Caco-2 (cell line): ENCODE measurements around the gene CD151. TPM values are rescaled to one million over a fixed set of nuclear protein-coding genes. Genes with fewer than 3 reads are reported as not detected.
A peak's percentile ranks its signal among the peaks of the same experiment; 100 is the strongest.

Experiments
- BruUV-seq: library from RNA; stranded (reverse); fragments of 400-500 nt; replicated peaks from 2 replicates; lab custom pipeline; 2021; lab: Mats Ljungman, UMichigan
- CTCF ChIA-PET: fragments of 300-600 bp; sonication (Branson Sonifier 250); formaldehyde crosslinking; loops from one replicate; lab custom pipeline; 2022; ENCODE audit warnings: antibody characterized with exemption; lab: Charles Lee
- POLR2A ChIA-PET: fragments of 300-600 bp; sonication (Branson Sonifier 250); formaldehyde crosslinking; loops from one replicate; lab custom pipeline; 2022; ENCODE audit warnings: antibody characterized with exemption; lab: Charles Lee
- DNase-seq, 2 experiments: peaks; one replicate each; pipeline versions ENCODE4 v3.0.0 to v3.0.0-alpha.2; 2020 to 2022
- H3K27me3 ChIP-seq: replicated peaks from 2 replicates; pipeline ENCODE4 v1.6.0; 2011; ENCODE audit warnings: low read length; ENCODE audit not compliant: control insufficient read depth, insufficient read depth
- H3K36me3 ChIP-seq: 2 replicates; pipeline ENCODE4 v1.5.1; 2011; ENCODE audit warnings: low read length; ENCODE audit not compliant: control insufficient read depth, insufficient read depth
- H3K4me1 ChIP-seq: fragments of 250-450 bp; sonication (Bioruptor Pico); 2 replicates; pipeline ENCODE4 v1.5.1; 2020; ENCODE audit warnings: mild to moderate bottlenecking
- H3K4me3 ChIP-seq: 2 replicates; pipeline ENCODE4 v1.5.1; 2011; ENCODE audit warnings: low read depth, mild to moderate bottlenecking, control low read depth, low read length
- H3K9me3 ChIP-seq: fragments of 250-450 bp; sonication (Bioruptor Pico); 2 replicates; pipeline ENCODE4 v1.5.1; 2020; ENCODE audit warnings: mild to moderate bottlenecking, moderate library complexity
- H3K27ac Mint-ChIP-seq: one replicate; pipeline ENCODE4 v1.8.0; 2022; ENCODE audit warnings: mixed read lengths; ENCODE audit not compliant: unreplicated experiment
- H3K27me3 Mint-ChIP-seq: one replicate; pipeline ENCODE4 v1.8.0; 2022; ENCODE audit warnings: mixed read lengths; ENCODE audit not compliant: insufficient read depth, unreplicated experiment
- H3K36me3 Mint-ChIP-seq: one replicate; pipeline ENCODE4 v1.8.0; 2022; ENCODE audit warnings: mild to moderate bottlenecking, mixed read lengths; ENCODE audit not compliant: insufficient read depth, unreplicated experiment
- H3K4me1 Mint-ChIP-seq: one replicate; pipeline ENCODE4 v1.8.0; 2022; ENCODE audit warnings: low read depth, mixed read lengths; ENCODE audit not compliant: unreplicated experiment
- H3K4me3 Mint-ChIP-seq: one replicate; pipeline ENCODE4 v1.8.0; 2022; ENCODE audit warnings: mild to moderate bottlenecking, moderate library complexity, mixed read lengths; ENCODE audit not compliant: unreplicated experiment
- H3K9me3 Mint-ChIP-seq: one replicate; pipeline ENCODE4 v1.8.0; 2022; ENCODE audit warnings: mixed read lengths; ENCODE audit not compliant: unreplicated experiment
- CTCF ChIP-seq, 2 experiments: fragments of 200-600 bp in 1 of 2; IDR thresholded peaks; 1 replicate in 1 of 2; 2 replicates in 1 of 2; pipeline versions ENCODE4 v1.5.1 to v1.8.0; 2011 to 2022; ENCODE audit warnings: antibody characterized with exemption in 1 of 2, control low read depth in 1 of 2, inconsistent platforms in 1 of 2, low read depth in 1 of 2, low read length in 1 of 2, mild to moderate bottlenecking in 1 of 2, moderate library complexity in 1 of 2; ENCODE audit not compliant: insufficient read depth in 1 of 2, severe bottlenecking in 1 of 2, unreplicated experiment in 1 of 2
- intact Hi-C: fragments of 100-400 bp; cut with micrococcal nuclease; formaldehyde crosslinking; loops from one replicate; pipeline ENCODE4 v1.10.0; 2022; ENCODE audit not compliant: unreplicated experiment
- total RNA-seq: library from RNA; stranded (reverse); gene quantifications from 2 replicates; pipeline ENCODE4 v1.2.3, GENCODE V29; 2022

Gene CD151
- total RNA-seq, 1 experiment from 2014 or later, result 268 TPM

GRCh38 chr11:845872-846495 is 13.2 kb downstream of the CD151 start:
- H3K36me3 ChIP-seq, result no peaks in the 10 kb centered on the region
- DNase-seq, result no peak
- Mint-ChIP-seq H3K27me3 (no peaks in the 10 kb centered on the region), H3K4me3 (no peak overlapping the region), H3K4me1 (peaks cover 3% of the 10 kb centered on the region), H3K36me3 (peaks cover 46% of the 10 kb centered on the region), H3K27ac (no peak overlapping the region), H3K9me3 (no peaks in the 10 kb centered on the region)
- no peaks in the 10 kb centered on the region for H3K27me3 ChIP-seq
- TF ChIP-seq CTCF (IDR thresholded peaks at IDR 0.05; ENCODE audit: insufficient read depth in 1 of 2, low read depth in 1 of 2, low read length in 1 of 2, severe bottlenecking in 1 of 2, unreplicated experiment in 1 of 2), result no peak
- no peak overlapping the region for H3K4me3 ChIP-seq
- peaks cover 44% of the 10 kb centered on the region for H3K4me1 ChIP-seq
- no peaks in the 10 kb centered on the region for H3K9me3 ChIP-seq
- no TSS peak for BruUV-seq
- intact Hi-C loops, result no loop called here
- POLR2A ChIA-PET, result no interaction called here
- CTCF ChIA-PET, result interaction anchor here (1.4 kb wide), 1 partner anchor 52 kb away, joined by 5 read pairs; no protein-coding TSS in a partner anchor

GRCh38 chr11:846496-847098 is 13.8 kb downstream of the CD151 start:
- Mint-ChIP-seq H3K4me1 (no peaks in the 10 kb centered on the region), H3K4me3 (no peak overlapping the region), H3K27me3 (no peaks in the 10 kb centered on the region), H3K9me3 (no peaks in the 10 kb centered on the region), H3K36me3 (peaks cover 42% of the 10 kb centered on the region), H3K27ac (no peak overlapping the region)
- DNase-seq, result no peak
- H3K4me1 ChIP-seq, result peaks cover 43% of the 10 kb centered on the region
- no peak overlapping the region for H3K4me3 ChIP-seq
- intact Hi-C loops, result no loop called here
- no peaks in the 10 kb centered on the region for H3K9me3 ChIP-seq
- no TSS peak for BruUV-seq
- no peak for TF ChIP-seq CTCF (IDR thresholded peaks at IDR 0.05; ENCODE audit: insufficient read depth in 1 of 2, low read depth in 1 of 2, low read length in 1 of 2, severe bottlenecking in 1 of 2, unreplicated experiment in 1 of 2)
- ChIA-PET POLR2A (no interaction called here), CTCF (interaction anchor here (1.4 kb wide), 1 partner anchor 52 kb away, joined by 5 read pairs; no protein-coding TSS in a partner anchor)
- H3K27me3 ChIP-seq, result no peaks in the 10 kb centered on the region
- H3K36me3 ChIP-seq, result no peaks in the 10 kb centered on the region

GRCh38 chr11:847876-848275 is 15.1 kb downstream of the CD151 start:
- Histone ChIP-seq H3K4me1 (peaks cover 43% of the 10 kb centered on the region), H3K9me3 (no peaks in the 10 kb centered on the region), H3K4me3 (no peak overlapping the region), H3K36me3 (no peaks in the 10 kb centered on the region), H3K27me3 (no peaks in the 10 kb centered on the region)
- Mint-ChIP-seq H3K4me3 (peak overlapping the region; percentile 77), H3K4me1 (no peaks in the 10 kb centered on the region), H3K9me3 (no peaks in the 10 kb centered on the region), H3K27me3 (no peaks in the 10 kb centered on the region), H3K36me3 (peaks cover 40% of the 10 kb centered on the region), H3K27ac (no peak overlapping the region)
- no peak for TF ChIP-seq CTCF (IDR thresholded peaks at IDR 0.05; ENCODE audit: insufficient read depth in 1 of 2, low read depth in 1 of 2, low read length in 1 of 2, severe bottlenecking in 1 of 2, unreplicated experiment in 1 of 2)
- CTCF ChIA-PET, result interaction anchor here (0.9 kb wide), 1 partner anchor 203 kb away, joined by 8 read pairs; no protein-coding TSS in a partner anchor
- DNase-seq, result no peak
- no TSS peak for BruUV-seq
- POLR2A ChIA-PET, result no interaction called here
- intact Hi-C loops, result loop anchor here (1.0 kb wide), 1 partner anchor 203 kb away; no protein-coding TSS in a partner anchor
